H1 (cell line): Measurements from ENCODE around the gene BTN1A1. TPM values are rescaled to one million over a fixed set of nuclear protein-coding genes. Genes with fewer than 3 reads are reported as not detected.
"Not testable (repeated sequence)": the region's sequence is repeated elsewhere in the genome, so short reads cannot be mapped to it uniquely, and the experiment has no call there.

Experiments
- CTCF ChIA-PET: fragments of 300-600 bp; sonication (Branson Sonifier 250); formaldehyde crosslinking; loops from one replicate; lab custom pipeline; 2021; ENCODE audit not compliant: partially characterized antibody; lab: Charles Lee
- POLR2A ChIA-PET: fragments of 300-600 bp; sonication (Branson Sonifier 250); formaldehyde crosslinking; loops from one replicate; lab custom pipeline; 2021; ENCODE audit warnings: inconsistent platforms; ENCODE audit not compliant: partially characterized antibody; lab: Charles Lee
- DNase-seq, 2 experiments: peaks; one replicate each; pipeline versions ENCODE4 v3.0.0 to v3.0.0-alpha.2; 2010 to 2022; ENCODE audit warnings: low spot score in 2 of 2, low read depth in 1 of 2, mixed read lengths in 1 of 2
- FAIRE-seq: peaks from 2 replicates; lab custom pipeline; 2011; peaks lifted over from hg19 to GRCh38; lab: Jason Lieb, UNC
- H2AFZ ChIP-seq: 2 replicates; pipeline ENCODE4 v1.8.1; 2012; ENCODE audit warnings: low read length, inconsistent platforms
- H2AK5ac ChIP-seq: 2 replicates; pipeline ENCODE4 v1.6.1; 2013; ENCODE audit warnings: low read depth, low read length
- H2BK120ac ChIP-seq: replicated peaks from 2 replicates; pipeline ENCODE3; 2013; ENCODE audit warnings: low read depth, low read length, inconsistent platforms
- H2BK12ac ChIP-seq: 2 replicates; pipeline ENCODE4 v1.6.1; 2013; ENCODE audit warnings: low read depth, low read length
- H2BK15ac ChIP-seq: 2 replicates; pipeline ENCODE4 v1.6.1; 2013; ENCODE audit warnings: low read length
- H2BK20ac ChIP-seq: 2 replicates; pipeline ENCODE4 v1.6.1; 2013; ENCODE audit warnings: low read length
- H2BK5ac ChIP-seq: 2 replicates; pipeline ENCODE4 v1.6.1; 2013; ENCODE audit warnings: low read depth, low read length
- H3K14ac ChIP-seq: 2 replicates; pipeline ENCODE4 v1.6.1; 2013; ENCODE audit warnings: inconsistent platforms; ENCODE audit not compliant: insufficient read length
- H3K18ac ChIP-seq: 2 replicates; pipeline ENCODE4 v1.6.1; 2013; ENCODE audit warnings: low read length; ENCODE audit errors: extremely low read depth
- H3K23ac ChIP-seq: 2 replicates; pipeline ENCODE4 v1.6.1; 2013; ENCODE audit warnings: inconsistent platforms; ENCODE audit not compliant: insufficient read length
- H3K23me2 ChIP-seq: 2 replicates; pipeline ENCODE4 v1.6.1; 2013; ENCODE audit warnings: low read depth, low read length
- H3K27ac ChIP-seq: 2 replicates; pipeline ENCODE4 v1.6.1; 2011; ENCODE audit warnings: low read depth, low read length, inconsistent platforms
- H3K27me3 ChIP-seq, 4 experiments: replicated peaks in 1 of 4; 1 replicate in 1 of 4; 2 replicates in 3 of 4; pipeline versions ENCODE4 v1.6.1 to v1.8.1; 2011 to 2013; ENCODE audit warnings: low read length in 3 of 4, mild to moderate bottlenecking in 3 of 4, inconsistent platforms in 2 of 4, mixed read lengths in 2 of 4, moderate library complexity in 1 of 4; ENCODE audit not compliant: control insufficient read depth in 3 of 4, insufficient read depth in 3 of 4; ENCODE audit errors: extremely low read depth in 1 of 4
- H3K36me3 ChIP-seq, 4 experiments: 2 replicates each; pipeline versions ENCODE4 v1.6.1 to v1.8.1; 2011 to 2013; ENCODE audit warnings: mild to moderate bottlenecking in 4 of 4, low read length in 3 of 4, moderate library complexity in 2 of 4, control low read depth in 1 of 4, inconsistent platforms in 1 of 4; ENCODE audit not compliant: insufficient read depth in 4 of 4, control insufficient read depth in 2 of 4
- H3K4ac ChIP-seq: replicated peaks from 2 replicates; pipeline ENCODE3; 2013; ENCODE audit warnings: low read length, low read depth, mixed read lengths, inconsistent platforms; ENCODE audit not compliant: insufficient read length
- H3K4me1 ChIP-seq, 4 experiments: replicated peaks in 1 of 4; 1 replicate in 1 of 4; 2 replicates in 3 of 4; pipeline versions ENCODE4 v1.6.1 to v1.8.1; 2011 to 2013; ENCODE audit warnings: low read length in 3 of 4, inconsistent platforms in 2 of 4, mixed read lengths in 1 of 4; ENCODE audit not compliant: insufficient read depth in 4 of 4, control insufficient read depth in 3 of 4
- H3K4me2 ChIP-seq, 2 experiments: 2 replicates each; pipeline versions ENCODE4 v1.6.1 to v1.8.1; 2011 to 2013; ENCODE audit warnings: low read depth in 2 of 2, low read length in 2 of 2, control low read depth in 1 of 2, inconsistent platforms in 1 of 2, mild to moderate bottlenecking in 1 of 2; ENCODE audit not compliant: insufficient read depth in 1 of 2
- H3K4me3 ChIP-seq, 4 experiments: fragments of 200-600, 300-600 bp in 1 of 4; sonication (generic), shearing (Covaris generic), sonication (Bioruptor Twin) in 1 of 4; 2 replicates each; pipeline versions ENCODE4 v1.5.1 to v1.8.1; 2011 to 2016; ENCODE audit warnings: low read length in 4 of 4, low read depth in 3 of 4, control low read depth in 2 of 4, inconsistent platforms in 2 of 4, mild to moderate bottlenecking in 2 of 4, mixed read lengths in 1 of 4, moderate library complexity in 1 of 4; ENCODE audit not compliant: insufficient read depth in 2 of 4; ENCODE audit errors: extremely low read depth in 1 of 4
- H3K56ac ChIP-seq: replicated peaks from 2 replicates; pipeline ENCODE3; 2013; ENCODE audit warnings: low read depth, mild to moderate bottlenecking, mixed read lengths, low read length, inconsistent platforms; ENCODE audit not compliant: insufficient read length
- H3K79me1 ChIP-seq: 2 replicates; pipeline ENCODE4 v1.6.1; 2013; ENCODE audit warnings: low read depth, low read length, control low read depth
- H3K79me2 ChIP-seq, 2 experiments: 2 replicates each; pipeline versions ENCODE4 v1.6.1 to v1.8.1; 2012 to 2013; ENCODE audit warnings: low read length in 2 of 2, mild to moderate bottlenecking in 2 of 2, inconsistent platforms in 1 of 2; ENCODE audit not compliant: insufficient read depth in 2 of 2, control insufficient read depth in 1 of 2
- H3K9ac ChIP-seq, 4 experiments: replicated peaks in 1 of 4; 1 replicate in 1 of 4; 2 replicates in 3 of 4; pipeline versions ENCODE4 v1.6.1 to v1.8.1; 2011 to 2013; ENCODE audit warnings: low read depth in 3 of 4, low read length in 3 of 4, control low read depth in 2 of 4, mild to moderate bottlenecking in 2 of 4, moderate library complexity in 2 of 4, inconsistent platforms in 1 of 4; ENCODE audit errors: extremely low read depth in 1 of 4
- H3K9me3 ChIP-seq, 2 experiments: 2 replicates each; pipeline versions ENCODE4 v1.6.1 to v1.8.1; 2012 to 2013; ENCODE audit warnings: mild to moderate bottlenecking in 2 of 2, moderate library complexity in 2 of 2, control low read depth in 1 of 2, inconsistent platforms in 1 of 2, low read depth in 1 of 2, low read length in 1 of 2, mixed read lengths in 1 of 2; ENCODE audit not compliant: insufficient read depth in 2 of 2
- H4K20me1 ChIP-seq, 2 experiments: replicated peaks in 1 of 2; 2 replicates each; pipeline versions ENCODE3 to v1.8.1; 2011 to 2013; ENCODE audit warnings: inconsistent platforms in 2 of 2, low read length in 2 of 2, mild to moderate bottlenecking in 1 of 2; ENCODE audit not compliant: insufficient read depth in 2 of 2, control insufficient read depth in 1 of 2
- H4K5ac ChIP-seq: 2 replicates; pipeline ENCODE4 v1.6.1; 2013; ENCODE audit warnings: low read length, low read depth, mixed read lengths, inconsistent platforms; ENCODE audit not compliant: insufficient read length
- H4K8ac ChIP-seq: 2 replicates; pipeline ENCODE4 v1.8.0; 2013; ENCODE audit warnings: mild to moderate bottlenecking, moderate library complexity, low read length, inconsistent platforms; ENCODE audit not compliant: insufficient read depth; ENCODE audit errors: extremely low read depth
- H4K91ac ChIP-seq: replicated peaks from 2 replicates; pipeline ENCODE3; 2013; ENCODE audit warnings: low read length, mixed read lengths, inconsistent platforms; ENCODE audit not compliant: insufficient read length
- WGBS, 2 experiments: shearing (Covaris generic) in 1 of 2; methylation state at CpG; one replicate each; pipeline versions ENCODE4 v1.1.6 to v1.1.7; 2013 to 2015; ENCODE audit warnings: low lambda C conversion rate in 2 of 2, mixed read lengths in 2 of 2, inconsistent platforms in 1 of 2, low coverage in 1 of 2, missing lambda C conversion rate in 1 of 2; ENCODE audit not compliant: insufficient replicate concordance in 2 of 2, insufficient coverage in 1 of 2, insufficient read length in 1 of 2; ENCODE audit errors: extremely low coverage in 1 of 2, missing lambda C conversion rate in 1 of 2; 5-methylcytosine and 5-hydroxymethylcytosine counted together
- polyA plus RNA-seq, 7 experiments: library from polyadenylated mRNA; depleted of rRNA in 3 of 7; stranded (reverse) in 5 of 7; unstranded in 2 of 7; fragments of >200 nt in 5 of 7; fragments of 200-250 nt in 2 of 7; gene quantifications; 1 replicate in 5 of 7; 2 replicates in 1 of 7; 4 replicates in 1 of 7; pipeline versions ENCODE4 v1.2.1 to v1.2.3, GENCODE V29; 2011 to 2013; ENCODE audit warnings: missing spikeins in 2 of 7, mixed read lengths in 2 of 7
- total RNA-seq: library from RNA; stranded (reverse); fragmentation: NEBNext Ultra II Directional; extraction: Animal tissue kit (Norgen Biotek cat#: 25700); gene quantifications from 2 replicates; pipeline ENCODE4 v1.2.1, GENCODE V29; 2021

BTN1A1 gene
- total and polyA plus RNA-seq, 2 of the 8 experiments (the other 6 are each of a cell fraction or from before 2014, with no cell fraction given): 0.28 to 0.35 TPM

DNA sequence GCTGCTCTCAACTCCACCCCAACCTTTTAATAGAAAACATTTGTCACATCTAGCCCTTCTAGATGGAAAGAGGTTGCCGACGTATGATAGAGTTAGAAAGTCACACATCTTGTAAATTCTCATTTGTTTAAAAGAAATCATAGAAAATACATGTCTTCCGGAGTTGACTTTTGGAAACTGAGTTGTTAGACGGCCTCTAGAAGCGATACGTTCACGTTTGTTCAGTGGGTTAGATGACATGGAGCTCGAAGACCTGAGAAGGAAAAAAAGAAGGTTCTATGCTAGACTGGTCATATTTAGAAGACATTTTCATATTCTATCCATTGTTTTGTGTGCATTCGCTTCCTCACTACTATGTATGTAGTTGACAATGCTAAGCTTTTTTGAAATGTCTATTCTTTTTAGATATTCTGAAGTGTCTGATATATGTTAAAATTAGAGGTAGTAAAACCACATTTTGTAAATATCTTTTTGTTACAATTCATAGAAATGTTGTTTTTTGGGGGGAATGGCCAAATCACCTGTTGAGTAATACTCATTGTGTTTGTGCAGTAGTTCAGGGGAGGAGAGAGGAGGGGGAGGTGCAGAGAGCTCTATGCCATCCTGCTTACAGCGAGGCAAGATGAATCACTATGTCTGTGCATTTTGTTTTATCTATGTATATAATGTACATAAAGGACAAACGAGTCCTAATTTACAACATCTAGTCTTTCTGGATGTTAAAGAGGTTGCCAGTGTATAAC, 22.6 kb downstream of the BTN1A1 start:
- not testable (repeated sequence) for H4K91ac ChIP-seq, H4K20me1 ChIP-seq, H3K23ac ChIP-seq, H4K8ac ChIP-seq, DNase-seq, H2AFZ ChIP-seq, H3K14ac ChIP-seq, H4K5ac ChIP-seq, H3K18ac ChIP-seq, H2BK20ac ChIP-seq, H3K56ac ChIP-seq, H3K79me2 ChIP-seq, H3K27me3 ChIP-seq, H2AK5ac ChIP-seq, H3K23me2 ChIP-seq, H3K27ac ChIP-seq, H3K4me1 ChIP-seq, H2BK120ac ChIP-seq, H3K9me3 ChIP-seq, H3K79me1 ChIP-seq, H3K4ac ChIP-seq, H2BK15ac ChIP-seq, H3K36me3 ChIP-seq, FAIRE-seq, H2BK12ac ChIP-seq, H2BK5ac ChIP-seq
- Histone ChIP-seq H3K4me3 (peak overlapping the region; percentile 58 to 94 (median 84)), H3K4me2 (peak overlapping the region; percentile 84 to 85), H3K9ac (peak overlapping the region in 1 of 4 experiments; percentile 76; a peak in 1 of 7 replicates)
- ChIA-PET POLR2A (interaction anchor here (0.8 to 2.8 kb wide), 9 partner anchors 10 to 624 kb away, joined by 3 to 36 read pairs (median 4); partner anchors contain the start of genes BTN1A1 and HMGN4), CTCF (interaction anchor here (0.6 to 1.2 kb wide), 4 partner anchors 10 to 181 kb away, joined by 3 to 4 read pairs (median 3); no protein-coding TSS in a partner anchor)
- 62% methylated on average over 11 of the region's 11 CpGs; no CpG with 5 or more reads in 1 of the 2 experiments for WGBS, 2 experiments
